Stimulated activated CD8-positive, alpha-beta memory T cell treated with anti-CD3 and anti-CD28 coated beads, Interleukin-4, amount 100 ng/mL, for 1 hour (primary cell): Measurements from ENCODE around the gene PAPSS2.
"Not testable (repeated sequence)": the region's sequence is repeated elsewhere in the genome, so short reads cannot be mapped to it uniquely, and the experiment has no call there.

Experiments used
- DNase-seq, 2 donors: peaks; one replicate each; pipeline ENCODE4 v3.0.0-alpha.2; 2020; ENCODE audit warnings: low read depth in 2 of 2, low spot score in 1 of 2

Gene PAPSS2

GRCh38 chr10:87659571-87660483 lies at the start of gene PAPSS2:
TSS of gene PAPSS2 (plus strand) at chr10:87659878. CDS start at chr10:87659982, 104 bp downstream.
- DNase-seq = no peak

GRCh38 chr10:87611341-87611740 lies 48.3 kb upstream of the PAPSS2 start:
- not testable (repeated sequence) for DNase-seq

GRCh38 chr10:87612115-87612514 lies 47.6 kb upstream of the PAPSS2 start:
- no peak for DNase-seq

- no peak for DNase-seq
Measured at GRCh38 chr10:87613751-87614150, 45.9 kb upstream of the PAPSS2 start.

GRCh38 chr10:87615856-87616255 lies 43.8 kb upstream of the PAPSS2 start:
- DNase-seq = no peak

GRCh38 chr10:87617503-87617902 lies 42.2 kb upstream of the PAPSS2 start:
- DNase-seq = no peak

GRCh38 chr10:87618566-87619423 lies 40.9 kb upstream of the PAPSS2 start:
- DNase-seq = no peak

- no peak for DNase-seq
Measured at GRCh38 chr10:87619705-87620104, 40.0 kb upstream of the PAPSS2 start.

GRCh38 chr10:87621440-87621839 lies 38.2 kb upstream of the PAPSS2 start:
- DNase-seq = not testable (repeated sequence)

- DNase-seq = no peak
Measured at GRCh38 chr10:87622314-87623004, 37.2 kb upstream of the PAPSS2 start.

GRCh38 chr10:87623191-87623590 lies 36.5 kb upstream of the PAPSS2 start:
- DNase-seq = no peak

- DNase-seq = no peak
Measured at GRCh38 chr10:87625661-87626060, 34.0 kb upstream of the PAPSS2 start.

GRCh38 chr10:87626422-87626892 lies 33.2 kb upstream of the PAPSS2 start:
- no peak for DNase-seq

GRCh38 chr10:87630171-87630570 lies 29.5 kb upstream of the PAPSS2 start:
- DNase-seq = no peak

GRCh38 chr10:87632454-87632853 lies 27.2 kb upstream of the PAPSS2 start:
- DNase-seq = no peak

GRCh38 chr10:87634311-87634710 lies 25.4 kb upstream of the PAPSS2 start:
- no peak for DNase-seq

GRCh38 chr10:87635498-87636312 lies 24.0 kb upstream of the PAPSS2 start:
- no peak for DNase-seq

- no peak for DNase-seq
Measured at GRCh38 chr10:87636313-87636915, 23.3 kb upstream of the PAPSS2 start.

GRCh38 chr10:87639493-87639892 lies 20.2 kb upstream of the PAPSS2 start:
- DNase-seq = no peak

GRCh38 chr10:87640043-87640442 lies 19.6 kb upstream of the PAPSS2 start:
- DNase-seq = no peak
